ENCODE measurements around the gene ARMC7.

DNA sequence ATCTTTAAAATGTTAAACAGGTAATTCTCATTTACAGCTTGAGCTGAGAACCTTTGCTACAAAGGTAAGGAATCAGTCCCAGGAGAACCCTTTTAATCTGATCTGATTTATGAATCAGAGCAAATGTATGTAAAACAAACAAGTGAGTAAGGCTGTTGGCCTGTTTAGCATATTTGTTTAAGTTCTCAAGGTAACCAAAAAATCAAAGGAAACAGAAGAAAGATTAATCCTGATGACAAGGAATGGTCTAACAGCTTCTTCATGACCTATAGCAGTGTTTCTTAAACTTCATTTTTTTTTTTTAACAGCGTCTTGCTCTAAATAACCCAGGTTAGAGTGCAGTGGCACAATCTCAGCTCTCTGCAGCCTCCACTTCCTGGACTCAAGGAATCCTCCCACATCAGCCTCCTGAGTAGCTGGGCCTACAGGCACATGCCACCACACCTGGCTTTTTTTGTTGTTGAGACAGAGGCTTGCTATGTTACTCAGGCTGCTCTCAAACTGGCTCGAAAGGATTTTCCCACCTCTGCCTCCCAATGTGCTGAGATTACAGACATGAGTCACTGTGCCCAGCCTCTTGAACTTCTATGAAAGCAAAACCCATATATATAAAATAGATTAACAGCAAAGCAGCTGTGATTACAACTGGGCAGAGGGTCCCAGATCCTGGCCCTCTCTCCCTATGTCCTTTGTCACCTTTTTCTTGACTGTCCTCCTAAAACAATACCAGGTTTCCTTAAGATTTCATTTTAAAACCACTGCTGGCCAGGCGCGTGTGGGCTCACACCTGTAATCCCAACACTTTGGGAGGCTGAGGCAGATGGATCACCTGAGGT, 49.6 kb downstream of the ARMC7 start:
- TF ChIP-seq CTCF (IDR thresholded peaks at IDR 0.05) (no peak), POLR2A (IDR thresholded peaks at IDR 0.05) (no peak)

Data from uterus (tissue), 2 donors.